GM12873 (cell line): ENCODE data around the gene IFI6.

Experiments
- CTCF ChIP-seq: IDR thresholded peaks from 2 replicates; pipeline ENCODE4 v1.5.1; 2012; ENCODE audit warnings: low read depth, mild to moderate bottlenecking, moderate library complexity, low read length, control low read depth; ENCODE audit not compliant: insufficient read depth; ENCODE audit errors: missing control alignments

The IFI6 gene

GRCh38 chr1:27650539-27651175 is 21.3 kb downstream of the IFI6 start:
- no peak for TF ChIP-seq CTCF

GRCh38 chr1:27650171-27650538 is 21.8 kb downstream of the IFI6 start:
- TF ChIP-seq CTCF: no peak

- TF ChIP-seq CTCF: no peak
Observed at GRCh38 chr1:27649306-27649635, 22.7 kb downstream of the IFI6 start.

- no peak for TF ChIP-seq CTCF
Observed at GRCh38 chr1:27648602-27649305, 23.2 kb downstream of the IFI6 start.

GRCh38 chr1:27647328-27647727 is 24.7 kb downstream of the IFI6 start:
- no peak for TF ChIP-seq CTCF

GRCh38 chr1:27646676-27647075 is 25.3 kb downstream of the IFI6 start:
- no peak for TF ChIP-seq CTCF

- TF ChIP-seq CTCF: peak; percentile 8
Observed at GRCh38 chr1:27645071-27645415, 26.9 kb downstream of the IFI6 start.
